Measurements from ENCODE around the gene USP40. TPM values are rescaled to one million over a fixed set of nuclear protein-coding genes. Genes with fewer than 3 reads are reported as not detected.

Gene USP40
- total RNA-seq, 2 experiments from 2014 or later, result 13.1 to 14.1 TPM

- ATAC-seq (no peak), DNase-seq (no peak)
- Mint-ChIP-seq H3K36me3 (ENCODE audit: low read depth) (peaks cover 65% of the 10 kb centered on the region), H3K4me3 (no peak overlapping the region), H3K27ac (peak overlapping the region; percentile 72), H3K27me3 (ENCODE audit: low read depth) (no peaks in the 10 kb centered on the region), H3K4me1 (ENCODE audit: low read depth) (peaks cover 30% of the 10 kb centered on the region), H3K9me3 (ENCODE audit: insufficient read depth) (no peaks in the 10 kb centered on the region)
- POLR2A ChIA-PET, result interaction anchor here (1.4 kb wide), 1 partner anchor 19 kb away, joined by 3 read pairs; no protein-coding TSS in a partner anchor
- CTCF ChIA-PET, result interaction anchor here (1.5 to 9.9 kb wide), 5 partner anchors 15 to 396 kb away, joined by 3 to 308 read pairs (median 56); no protein-coding TSS in a partner anchor
Observed at GRCh38 chr2:233442028-233442310, 124.6 kb downstream of the USP40 start.

- Mint-ChIP-seq H3K4me1 (ENCODE audit: low read depth) (peaks cover 30% of the 10 kb centered on the region), H3K27ac (peak overlapping the region; percentile 80), H3K4me3 (no peak overlapping the region), H3K9me3 (ENCODE audit: insufficient read depth) (no peaks in the 10 kb centered on the region), H3K36me3 (ENCODE audit: low read depth) (peaks cover 69% of the 10 kb centered on the region), H3K27me3 (ENCODE audit: low read depth) (no peaks in the 10 kb centered on the region)
- ATAC-seq (no peak), DNase-seq (no peak)
- ChIA-PET CTCF (interaction anchor here (1.0 to 9.9 kb wide), 4 partner anchors 26 to 120 kb away, joined by 3 to 308 read pairs (median 3); no protein-coding TSS in a partner anchor), POLR2A (no interaction called here)
Observed at GRCh38 chr2:233441161-233442027, 125.2 kb downstream of the USP40 start.

- peaks cover 30% of the 10 kb centered on the region for H3K4me1 Mint-ChIP-seq (ENCODE audit: low read depth)
- CTCF ChIA-PET, result interaction anchor here (1.0 to 9.9 kb wide), 4 partner anchors 25 to 119 kb away, joined by 3 to 308 read pairs (median 3); no protein-coding TSS in a partner anchor
- H3K4me3 Mint-ChIP-seq, result no peak overlapping the region
- H3K36me3 Mint-ChIP-seq (ENCODE audit: low read depth), result peaks cover 66% of the 10 kb centered on the region
- ATAC-seq (no peak), DNase-seq (no peak)
- H3K27ac Mint-ChIP-seq, result peak overlapping the region; percentile 80
- no peaks in the 10 kb centered on the region for H3K27me3 Mint-ChIP-seq (ENCODE audit: low read depth)
- POLR2A ChIA-PET, result no interaction called here
- H3K9me3 Mint-ChIP-seq (ENCODE audit: insufficient read depth), result no peaks in the 10 kb centered on the region
Observed at GRCh38 chr2:233440714-233441113, 125.9 kb downstream of the USP40 start.

- POLR2A ChIA-PET, result no interaction called here
- Mint-ChIP-seq H3K27me3 (ENCODE audit: low read depth) (no peaks in the 10 kb centered on the region), H3K36me3 (ENCODE audit: low read depth) (peaks cover 69% of the 10 kb centered on the region), H3K9me3 (ENCODE audit: insufficient read depth) (no peaks in the 10 kb centered on the region), H3K27ac (peak overlapping the region; percentile 80), H3K4me1 (ENCODE audit: low read depth) (peaks cover 30% of the 10 kb centered on the region), H3K4me3 (no peak overlapping the region)
- DNase-seq (no peak), ATAC-seq (no peak)
- CTCF ChIA-PET, result interaction anchor here (1.0 to 9.9 kb wide), 4 partner anchors 25 to 119 kb away, joined by 3 to 308 read pairs (median 3); no protein-coding TSS in a partner anchor
Observed at GRCh38 chr2:233440314-233440713, 126.3 kb downstream of the USP40 start.

- no peak for DNase-seq
- POLR2A ChIA-PET, result interaction anchor here (0.6 kb wide), 1 partner anchor 613 kb away, joined by 3 read pairs; no protein-coding TSS in a partner anchor
- no peak overlapping the region for H3K4me3 Mint-ChIP-seq
- peaks cover 30% of the 10 kb centered on the region for H3K4me1 Mint-ChIP-seq (ENCODE audit: low read depth)
- CTCF ChIA-PET, result interaction anchor here (0.7 to 3.8 kb wide), 2 partner anchors 19 to 35 kb away, joined by 3 to 19 read pairs; no protein-coding TSS in a partner anchor
- no peaks in the 10 kb centered on the region for H3K27me3 Mint-ChIP-seq (ENCODE audit: low read depth)
- peaks cover 65% of the 10 kb centered on the region for H3K36me3 Mint-ChIP-seq (ENCODE audit: low read depth)
- H3K9me3 Mint-ChIP-seq (ENCODE audit: insufficient read depth), result no peaks in the 10 kb centered on the region
- H3K27ac Mint-ChIP-seq, result peak overlapping the region; percentile 26
- ATAC-seq, result no peak
Observed at GRCh38 chr2:233439191-233439590, 127.4 kb downstream of the USP40 start.

- POLR2A ChIA-PET, result no interaction called here
- no peak for ATAC-seq
- DNase-seq, result no peak
- CTCF ChIA-PET, result interaction anchor here (0.9 to 3.8 kb wide), 2 partner anchors 35 to 38 kb away, joined by 3 to 19 read pairs; no protein-coding TSS in a partner anchor
- peaks cover 24% of the 10 kb centered on the region for H3K4me1 Mint-ChIP-seq (ENCODE audit: low read depth)
- H3K9me3 Mint-ChIP-seq (ENCODE audit: insufficient read depth), result no peaks in the 10 kb centered on the region
- H3K27me3 Mint-ChIP-seq (ENCODE audit: low read depth), result no peaks in the 10 kb centered on the region
- no peak overlapping the region for H3K4me3 Mint-ChIP-seq
- peaks cover 61% of the 10 kb centered on the region for H3K36me3 Mint-ChIP-seq (ENCODE audit: low read depth)
- no peak overlapping the region for H3K27ac Mint-ChIP-seq
Observed at GRCh38 chr2:233438573-233439147, 127.9 kb downstream of the USP40 start.

GRCh38 chr2:233437439-233437955 lies 129.1 kb downstream of the USP40 start:
- Mint-ChIP-seq H3K27ac (peak overlapping the region; percentile 46), H3K27me3 (ENCODE audit: low read depth) (no peaks in the 10 kb centered on the region), H3K4me1 (ENCODE audit: low read depth) (peaks cover 18% of the 10 kb centered on the region), H3K4me3 (no peak overlapping the region), H3K9me3 (ENCODE audit: insufficient read depth) (no peaks in the 10 kb centered on the region), H3K36me3 (ENCODE audit: low read depth) (peaks cover 56% of the 10 kb centered on the region)
- CTCF ChIA-PET, result interaction anchor here (0.9 to 3.8 kb wide), 2 partner anchors 33 to 37 kb away, joined by 3 to 19 read pairs; no protein-coding TSS in a partner anchor
- no peak for ATAC-seq
- POLR2A ChIA-PET, result interaction anchor here (1.5 kb wide), 1 partner anchor 16 kb away, joined by 5 read pairs; no protein-coding TSS in a partner anchor
- no peak for DNase-seq

GRCh38 chr2:233436691-233437438 lies 129.7 kb downstream of the USP40 start:
- CTCF ChIA-PET, result interaction anchor here (3.8 kb wide), 1 partner anchor 33 kb away, joined by 19 read pairs; no protein-coding TSS in a partner anchor
- POLR2A ChIA-PET, result interaction anchor here (0.6 to 1.5 kb wide), 2 partner anchors 15 to 74 kb away, joined by 3 to 5 read pairs; no protein-coding TSS in a partner anchor
- Mint-ChIP-seq H3K27me3 (ENCODE audit: low read depth) (no peaks in the 10 kb centered on the region), H3K9me3 (ENCODE audit: insufficient read depth) (no peaks in the 10 kb centered on the region), H3K27ac (no peak overlapping the region), H3K36me3 (ENCODE audit: low read depth) (peaks cover 51% of the 10 kb centered on the region), H3K4me1 (ENCODE audit: low read depth) (peaks cover 18% of the 10 kb centered on the region), H3K4me3 (no peak overlapping the region)
- DNase-seq (no peak), ATAC-seq (no peak)

- ChIA-PET CTCF (interaction anchor here (3.8 kb wide), 1 partner anchor 32 kb away, joined by 19 read pairs; no protein-coding TSS in a partner anchor), POLR2A (interaction anchor here (0.6 to 1.5 kb wide), 2 partner anchors 15 to 73 kb away, joined by 3 to 5 read pairs; no protein-coding TSS in a partner anchor)
- no peaks in the 10 kb centered on the region for H3K27me3 Mint-ChIP-seq (ENCODE audit: low read depth)
- no peak for ATAC-seq
- H3K27ac Mint-ChIP-seq, result no peak overlapping the region
- peaks cover 20% of the 10 kb centered on the region for H3K4me1 Mint-ChIP-seq (ENCODE audit: low read depth)
- peaks cover 55% of the 10 kb centered on the region for H3K36me3 Mint-ChIP-seq (ENCODE audit: low read depth)
- H3K9me3 Mint-ChIP-seq (ENCODE audit: insufficient read depth), result no peaks in the 10 kb centered on the region
- no peak for DNase-seq
- H3K4me3 Mint-ChIP-seq, result no peak overlapping the region
Observed at GRCh38 chr2:233436191-233436581, 130.4 kb downstream of the USP40 start.

GRCh38 chr2:233435436-233436190 lies 131.0 kb downstream of the USP40 start:
- Mint-ChIP-seq H3K27ac (no peak overlapping the region), H3K4me1 (ENCODE audit: low read depth) (peaks cover 16% of the 10 kb centered on the region), H3K27me3 (ENCODE audit: low read depth) (no peaks in the 10 kb centered on the region), H3K36me3 (ENCODE audit: low read depth) (peaks cover 56% of the 10 kb centered on the region), H3K9me3 (ENCODE audit: insufficient read depth) (no peaks in the 10 kb centered on the region), H3K4me3 (no peak overlapping the region)
- CTCF ChIA-PET, result interaction anchor here (0.8 to 3.8 kb wide), 3 partner anchors 10 to 35 kb away, joined by 3 to 19 read pairs (median 4); no protein-coding TSS in a partner anchor
- ATAC-seq (no peak), DNase-seq (no peak)
- POLR2A ChIA-PET, result interaction anchor here (0.6 to 1.5 kb wide), 2 partner anchors 14 to 73 kb away, joined by 3 to 5 read pairs; no protein-coding TSS in a partner anchor
